ENCODE data around the gene DEPDC4. TPM values are rescaled to one million over a fixed set of nuclear protein-coding genes. Genes with fewer than 3 reads are reported as not detected.
"Not testable (repeated sequence)": the region's sequence is repeated elsewhere in the genome, so short reads cannot be mapped to it uniquely, and the experiment has no call there.

The DEPDC4 gene
- total RNA-seq, 1 experiment from 2014 or later: 2.0 TPM

DNA sequence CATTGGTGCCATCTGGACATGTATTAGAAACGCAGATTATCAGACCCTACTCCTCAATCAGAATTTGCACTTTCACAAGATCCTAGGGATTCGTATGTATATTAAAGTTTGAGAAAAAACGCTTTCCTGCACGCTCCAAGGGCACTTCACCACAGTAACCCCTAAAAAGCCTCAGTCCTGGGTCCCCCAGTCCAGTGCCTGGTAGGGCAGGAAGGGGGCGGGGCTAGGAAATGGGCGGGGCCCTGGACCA lies 369 bp downstream of the DEPDC4 start:
- POLR2A ChIA-PET (ENCODE audit: low non-redundant PET): interaction anchor here (0.6 to 0.8 kb wide), 4 partner anchors 37 to 497 kb away, joined by 4 to 13 read pairs (median 8); no protein-coding TSS in a partner anchor
- TF ChIP-seq, protein P1, sequence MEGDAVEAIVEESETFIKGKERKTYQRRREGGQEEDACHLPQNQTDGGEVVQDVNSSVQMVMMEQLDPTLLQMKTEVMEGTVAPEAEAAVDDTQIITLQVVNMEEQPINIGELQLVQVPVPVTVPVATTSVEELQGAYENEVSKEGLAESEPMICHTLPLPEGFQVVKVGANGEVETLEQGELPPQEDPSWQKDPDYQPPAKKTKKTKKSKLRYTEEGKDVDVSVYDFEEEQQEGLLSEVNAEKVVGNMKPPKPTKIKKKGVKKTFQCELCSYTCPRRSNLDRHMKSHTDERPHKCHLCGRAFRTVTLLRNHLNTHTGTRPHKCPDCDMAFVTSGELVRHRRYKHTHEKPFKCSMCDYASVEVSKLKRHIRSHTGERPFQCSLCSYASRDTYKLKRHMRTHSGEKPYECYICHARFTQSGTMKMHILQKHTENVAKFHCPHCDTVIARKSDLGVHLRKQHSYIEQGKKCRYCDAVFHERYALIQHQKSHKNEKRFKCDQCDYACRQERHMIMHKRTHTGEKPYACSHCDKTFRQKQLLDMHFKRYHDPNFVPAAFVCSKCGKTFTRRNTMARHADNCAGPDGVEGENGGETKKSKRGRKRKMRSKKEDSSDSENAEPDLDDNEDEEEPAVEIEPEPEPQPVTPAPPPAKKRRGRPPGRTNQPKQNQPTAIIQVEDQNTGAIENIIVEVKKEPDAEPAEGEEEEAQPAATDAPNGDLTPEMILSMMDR (conservative IDR thresholded peaks at IDR 0.05; ENCODE audit: low read depth, low read length): no peak
- TF ChIP-seq EZH2 (IDR thresholded peaks at IDR 0.05; ENCODE audit: borderline replicate concordance, low read depth, low read length, poor library complexity, severe bottlenecking): no peak
- Histone ChIP-seq H3K27ac (ENCODE audit: low read depth, low read length, poor library complexity, severe bottlenecking) (peak overlapping the region; percentile 93), H3K9me3 (ENCODE audit: low read depth, low read length, poor library complexity, severe bottlenecking) (no peaks in the 10 kb centered on the region), H3K36me3 (ENCODE audit: insufficient read depth, low read length, poor library complexity, severe bottlenecking) (no peaks in the 10 kb centered on the region), H3K27me3 (replicated peaks; ENCODE audit: insufficient read depth, low read depth, low read length, poor library complexity) (no peaks in the 10 kb centered on the region), H3K4me3 (ENCODE audit: low read depth, low read length, poor library complexity, severe bottlenecking) (peak overlapping the region; percentile 82), H3K4me1 (ENCODE audit: insufficient read depth, low read length, poor library complexity, severe bottlenecking) (peaks cover 47% of the 10 kb centered on the region)
- no TSS peak for BruUV-seq (replicated peaks)
- no peak for DNase-seq (ENCODE audit: low spot score)
- CTCF ChIA-PET: no interaction called here
- intact Hi-C loops (cut with micrococcal nuclease; ENCODE audit: unreplicated experiment): no loop called here

DNA sequence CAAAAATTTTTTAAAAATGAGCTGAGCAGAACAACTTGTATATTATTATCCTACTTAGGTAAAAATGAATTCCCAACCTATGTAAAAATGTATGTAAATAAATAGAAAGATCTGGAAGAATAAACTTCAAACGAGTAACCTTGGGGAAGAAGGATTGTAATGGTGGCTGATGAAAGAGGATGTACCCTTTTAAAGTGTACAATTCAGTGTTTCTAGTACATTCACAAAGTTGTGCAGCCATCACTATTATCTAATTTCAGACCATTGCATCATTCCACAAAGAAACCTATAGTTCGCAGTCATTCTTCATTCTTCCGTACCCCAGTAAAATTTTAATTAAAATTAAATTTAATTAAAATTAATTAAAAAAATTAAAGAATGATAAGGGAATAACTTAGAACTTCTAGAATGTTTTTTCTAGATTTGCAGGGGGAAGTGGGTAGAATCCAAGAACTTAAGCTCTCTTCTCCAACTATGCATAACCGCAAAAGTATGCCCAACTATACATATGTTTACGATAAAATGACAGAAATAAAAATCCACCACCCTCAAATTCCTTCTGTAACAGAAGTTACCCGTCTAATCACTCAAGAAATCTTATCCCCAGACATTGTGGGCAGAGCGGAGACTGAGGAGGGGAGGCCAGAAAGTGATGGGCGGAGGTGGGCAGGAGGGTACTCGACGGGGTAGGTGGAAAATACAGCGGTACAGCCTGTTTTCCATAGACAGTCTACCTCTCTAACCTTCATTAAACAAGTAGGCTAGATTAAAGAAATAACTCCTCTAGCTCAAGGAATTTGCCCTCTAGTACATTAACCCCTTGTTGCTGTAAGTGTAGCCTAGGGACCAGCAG lies 921 bp downstream of the DEPDC4 start:
- no peak for TF ChIP-seq EZH2 (IDR thresholded peaks at IDR 0.05; ENCODE audit: borderline replicate concordance, low read depth, low read length, poor library complexity, severe bottlenecking)
- TF ChIP-seq, protein P1 (conservative IDR thresholded peaks at IDR 0.05; ENCODE audit: low read depth, low read length): no peak
- TSS peak; percentile 66 for BruUV-seq (replicated peaks)
- Histone ChIP-seq H3K4me1 (ENCODE audit: insufficient read depth, low read length, poor library complexity, severe bottlenecking) (peaks cover 41% of the 10 kb centered on the region), H3K9me3 (ENCODE audit: low read depth, low read length, poor library complexity, severe bottlenecking) (no peaks in the 10 kb centered on the region), H3K36me3 (ENCODE audit: insufficient read depth, low read length, poor library complexity, severe bottlenecking) (no peaks in the 10 kb centered on the region), H3K4me3 (ENCODE audit: low read depth, low read length, poor library complexity, severe bottlenecking) (peak overlapping the region; percentile 82), H3K27ac (ENCODE audit: low read depth, low read length, poor library complexity, severe bottlenecking) (peak overlapping the region; percentile 93), H3K27me3 (replicated peaks; ENCODE audit: insufficient read depth, low read depth, low read length, poor library complexity) (no peaks in the 10 kb centered on the region)
- intact Hi-C loops (cut with micrococcal nuclease; ENCODE audit: unreplicated experiment): no loop called here
- ChIA-PET POLR2A (ENCODE audit: low non-redundant PET) (no interaction called here), CTCF (no interaction called here)
- DNase-seq (ENCODE audit: low spot score): no peak

DNA sequence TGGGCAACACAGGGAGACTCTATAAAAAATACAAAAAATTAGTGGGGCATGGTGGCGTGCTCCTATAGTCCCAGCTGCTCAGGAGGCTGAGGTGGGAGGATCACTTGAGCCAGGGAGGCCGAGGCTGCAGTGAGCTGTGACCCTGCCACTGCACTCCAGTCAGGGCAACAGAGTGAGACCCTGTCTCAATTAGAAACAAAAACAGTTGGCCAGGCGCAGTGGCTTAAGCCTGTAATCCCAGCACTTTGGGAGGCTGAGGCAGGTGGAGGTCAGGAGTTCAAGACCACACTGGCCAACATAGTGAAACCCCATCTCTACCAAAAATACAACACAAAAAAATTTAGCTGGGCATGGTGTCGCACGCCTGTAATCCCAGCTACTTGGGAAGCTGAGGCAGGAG lies 1.8 kb downstream of the DEPDC4 start:
- BruUV-seq (replicated peaks); H3K4me3 ChIP-seq (ENCODE audit: low read depth, low read length, poor library complexity, severe bottlenecking); DNase-seq (ENCODE audit: low spot score); intact Hi-C loops (cut with micrococcal nuclease; ENCODE audit: unreplicated experiment); CTCF ChIA-PET; H3K36me3 ChIP-seq (ENCODE audit: insufficient read depth, low read length, poor library complexity, severe bottlenecking); H3K9me3 ChIP-seq (ENCODE audit: low read depth, low read length, poor library complexity, severe bottlenecking); H3K27ac ChIP-seq (ENCODE audit: low read depth, low read length, poor library complexity, severe bottlenecking); H3K27me3 ChIP-seq (replicated peaks; ENCODE audit: insufficient read depth, low read depth, low read length, poor library complexity); POLR2A ChIA-PET (ENCODE audit: low non-redundant PET): not testable (repeated sequence)
- H3K4me1 ChIP-seq (ENCODE audit: insufficient read depth, low read length, poor library complexity, severe bottlenecking): peaks cover 34% of the 10 kb centered on the region

DNA sequence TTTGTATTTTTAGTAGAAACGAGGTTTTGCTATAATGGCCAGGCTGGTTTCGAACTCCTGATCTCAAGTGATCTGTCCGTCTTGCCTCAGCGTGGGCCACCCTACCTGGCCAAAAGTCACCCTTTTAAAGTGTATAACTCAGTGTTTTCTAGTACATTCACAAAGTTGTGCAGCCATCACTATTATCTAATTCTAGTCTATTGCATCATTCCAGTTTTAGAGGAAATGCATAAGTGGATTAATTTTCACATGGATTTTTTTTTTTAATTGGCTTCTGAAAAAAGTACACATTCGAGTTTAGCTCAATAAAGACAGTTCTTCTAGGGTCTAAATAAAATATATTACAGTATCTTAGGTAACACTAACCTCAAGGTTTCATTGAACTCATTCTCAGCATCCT lies 3.7 kb downstream of the DEPDC4 start:
- DNase-seq (ENCODE audit: low spot score): peak; percentile 18
- Histone ChIP-seq H3K4me3 (ENCODE audit: low read depth, low read length, poor library complexity, severe bottlenecking) (no peak overlapping the region), H3K9me3 (ENCODE audit: low read depth, low read length, poor library complexity, severe bottlenecking) (no peaks in the 10 kb centered on the region), H3K27ac (ENCODE audit: low read depth, low read length, poor library complexity, severe bottlenecking) (no peak overlapping the region), H3K4me1 (ENCODE audit: insufficient read depth, low read length, poor library complexity, severe bottlenecking) (peaks cover 22% of the 10 kb centered on the region), H3K36me3 (ENCODE audit: insufficient read depth, low read length, poor library complexity, severe bottlenecking) (no peaks in the 10 kb centered on the region), H3K27me3 (replicated peaks; ENCODE audit: insufficient read depth, low read depth, low read length, poor library complexity) (no peaks in the 10 kb centered on the region)
- intact Hi-C loops (cut with micrococcal nuclease; ENCODE audit: unreplicated experiment): no loop called here
- no TSS peak for BruUV-seq (replicated peaks)
- ChIA-PET CTCF (no interaction called here), POLR2A (ENCODE audit: low non-redundant PET) (no interaction called here)
- no peak for TF ChIP-seq EZH2 (IDR thresholded peaks at IDR 0.05; ENCODE audit: borderline replicate concordance, low read depth, low read length, poor library complexity, severe bottlenecking)
- TF ChIP-seq, protein P1 (conservative IDR thresholded peaks at IDR 0.05; ENCODE audit: low read depth, low read length): no peak

Data from A673 (cell line).